Heart left ventricle (tissue), 13 donors: ENCODE data around the gene MICAL1.

ENCODE experiments used
- POLR2A ChIP-seq, 2 donors: fragments of 450-650 bp; IDR thresholded peaks; one replicate each; pipeline ENCODE4 v1.6.1; 2017; ENCODE audit warnings: antibody characterized with exemption in 2 of 2, mild to moderate bottlenecking in 2 of 2, moderate library complexity in 2 of 2
- TF ChIP-seq, protein P1 (sequence below), 12 donors: fragments of 200-600 bp; sonication (generic) in 4 of 12; IDR thresholded peaks; one replicate each; pipeline versions ENCODE4 v1.5.0 to v1.8.0; 2018 to 2022; ENCODE audit warnings: antibody characterized with exemption in 12 of 12, mild to moderate bottlenecking in 5 of 12
- donor health status: ischemic (EF 13 %, LVEDD 7.1; RV severe dilation, severe dysfunction).
- donor health status: DM: no; HTN: yes; CAD: no.
- donor health status: DM: no; HTN: no; CAD: no.
- donor health status: ischemic (EF 25% LVEDD 6.9; RV normal size, moderate dysfunction).
- donor health status: ischemic (EF 25% LVEDD 5.7; RV mildly dilated, moderate dysfunction).
- donor health status: ischemic (EF 35%, LVEDD 5.7; RV mildly dilated, moderate dysfunction).
- donor health status: nonischemic (EF 11% LVEDD 7.7; RV severe dilation, severe dysfunction).
- donor health status: DM: yes; HTN: yes; CAD: no.
- donor health status: PGD.
- donor health status: ischemic (EF 29% LVEDD 5.4; RV normal size, mild dysfunction).
- donor health status: nonischemic (EF 23%, LVEDD 6.1; RV moderate dilation, normal function).

- TF ChIP-seq, protein P1, sequence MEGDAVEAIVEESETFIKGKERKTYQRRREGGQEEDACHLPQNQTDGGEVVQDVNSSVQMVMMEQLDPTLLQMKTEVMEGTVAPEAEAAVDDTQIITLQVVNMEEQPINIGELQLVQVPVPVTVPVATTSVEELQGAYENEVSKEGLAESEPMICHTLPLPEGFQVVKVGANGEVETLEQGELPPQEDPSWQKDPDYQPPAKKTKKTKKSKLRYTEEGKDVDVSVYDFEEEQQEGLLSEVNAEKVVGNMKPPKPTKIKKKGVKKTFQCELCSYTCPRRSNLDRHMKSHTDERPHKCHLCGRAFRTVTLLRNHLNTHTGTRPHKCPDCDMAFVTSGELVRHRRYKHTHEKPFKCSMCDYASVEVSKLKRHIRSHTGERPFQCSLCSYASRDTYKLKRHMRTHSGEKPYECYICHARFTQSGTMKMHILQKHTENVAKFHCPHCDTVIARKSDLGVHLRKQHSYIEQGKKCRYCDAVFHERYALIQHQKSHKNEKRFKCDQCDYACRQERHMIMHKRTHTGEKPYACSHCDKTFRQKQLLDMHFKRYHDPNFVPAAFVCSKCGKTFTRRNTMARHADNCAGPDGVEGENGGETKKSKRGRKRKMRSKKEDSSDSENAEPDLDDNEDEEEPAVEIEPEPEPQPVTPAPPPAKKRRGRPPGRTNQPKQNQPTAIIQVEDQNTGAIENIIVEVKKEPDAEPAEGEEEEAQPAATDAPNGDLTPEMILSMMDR (IDR thresholded peaks at IDR 0.05): no peak
- TF ChIP-seq POLR2A (IDR thresholded peaks at IDR 0.05): no peak
Observed at GRCh38 chr6:109466212-109466923, 10.8 kb upstream of the MICAL1 start.
